ENCODE measurements around the gene NPAS2.

The NPAS2 gene

GRCh38 chr2:101032084-101032776, 212.3 kb downstream of the NPAS2 start:
- no peak overlapping the region for H3K4me3 ChIP-seq (ENCODE audit: low read depth, low read length)
- TF ChIP-seq CTCF (IDR thresholded peaks at IDR 0.05; ENCODE audit: control insufficient read depth, extremely low read depth, insufficient read depth) = no peak
- no peak for DNase-seq (ENCODE audit: low read depth)

- TF ChIP-seq CTCF (IDR thresholded peaks at IDR 0.05; ENCODE audit: control insufficient read depth, extremely low read depth, insufficient read depth) = peak; percentile 53
- H3K4me3 ChIP-seq (ENCODE audit: low read depth, low read length) = no peak overlapping the region
- DNase-seq (ENCODE audit: low read depth) = no peak
Measured at GRCh38 chr2:101036562-101036961, 216.6 kb downstream of the NPAS2 start.

- no peak for TF ChIP-seq CTCF (IDR thresholded peaks at IDR 0.05; ENCODE audit: control insufficient read depth, extremely low read depth, insufficient read depth)
- no peak overlapping the region for H3K4me3 ChIP-seq (ENCODE audit: low read depth, low read length)
- DNase-seq (ENCODE audit: low read depth) = no peak
Measured at GRCh38 chr2:101037161-101037755, 217.3 kb downstream of the NPAS2 start.

GRCh38 chr2:101038455-101039255, 218.7 kb downstream of the NPAS2 start:
- no peak overlapping the region for H3K4me3 ChIP-seq (ENCODE audit: low read depth, low read length)
- peak; percentile 30; the same call in 1 of the 2 replicates for TF ChIP-seq CTCF (IDR thresholded peaks at IDR 0.05; ENCODE audit: control insufficient read depth, extremely low read depth, insufficient read depth)
- DNase-seq (ENCODE audit: low read depth) = no peak

GRCh38 chr2:101040072-101040471, 220.1 kb downstream of the NPAS2 start:
- no peak overlapping the region for H3K4me3 ChIP-seq (ENCODE audit: low read depth, low read length)
- DNase-seq (ENCODE audit: low read depth) = no peak
- no peak for TF ChIP-seq CTCF (IDR thresholded peaks at IDR 0.05; ENCODE audit: control insufficient read depth, extremely low read depth, insufficient read depth)

GRCh38 chr2:101040761-101041160, 220.8 kb downstream of the NPAS2 start:
- DNase-seq (ENCODE audit: low read depth) = no peak
- no peak for TF ChIP-seq CTCF (IDR thresholded peaks at IDR 0.05; ENCODE audit: control insufficient read depth, extremely low read depth, insufficient read depth)
- no peak overlapping the region for H3K4me3 ChIP-seq (ENCODE audit: low read depth, low read length)

All from LNCaP clone FGC (cell line).